T-helper 1 cell treated with Interleukin-12 subunit alpha and Interleukin-12 subunit beta and Interleukin-4 antibody, amounts not matched to agents 30 μg/mL and 1 μg/mL, for 36 hours (primary cell): ENCODE data around the gene MDFIC.

Experiments used
- H3K27ac Mint-ChIP-seq: one replicate; pipeline ENCODE4 v1.8.0; 2021; ENCODE audit warnings: mild to moderate bottlenecking, mixed read lengths
- H3K27me3 Mint-ChIP-seq: one replicate; pipeline ENCODE4 v1.8.0; 2021; ENCODE audit warnings: low read depth, mixed read lengths
- H3K36me3 Mint-ChIP-seq: one replicate; pipeline ENCODE4 v1.8.0; 2021; ENCODE audit warnings: low read depth, mixed read lengths
- H3K4me1 Mint-ChIP-seq: one replicate; pipeline ENCODE4 v1.8.0; 2021; ENCODE audit warnings: low read depth, mixed read lengths
- H3K4me3 Mint-ChIP-seq: one replicate; pipeline ENCODE4 v1.8.0; 2021; ENCODE audit warnings: mild to moderate bottlenecking, moderate library complexity, mixed read lengths
- H3K9me3 Mint-ChIP-seq: one replicate; pipeline ENCODE4 v1.8.0; 2021; ENCODE audit warnings: mixed read lengths

The MDFIC gene

DNA sequence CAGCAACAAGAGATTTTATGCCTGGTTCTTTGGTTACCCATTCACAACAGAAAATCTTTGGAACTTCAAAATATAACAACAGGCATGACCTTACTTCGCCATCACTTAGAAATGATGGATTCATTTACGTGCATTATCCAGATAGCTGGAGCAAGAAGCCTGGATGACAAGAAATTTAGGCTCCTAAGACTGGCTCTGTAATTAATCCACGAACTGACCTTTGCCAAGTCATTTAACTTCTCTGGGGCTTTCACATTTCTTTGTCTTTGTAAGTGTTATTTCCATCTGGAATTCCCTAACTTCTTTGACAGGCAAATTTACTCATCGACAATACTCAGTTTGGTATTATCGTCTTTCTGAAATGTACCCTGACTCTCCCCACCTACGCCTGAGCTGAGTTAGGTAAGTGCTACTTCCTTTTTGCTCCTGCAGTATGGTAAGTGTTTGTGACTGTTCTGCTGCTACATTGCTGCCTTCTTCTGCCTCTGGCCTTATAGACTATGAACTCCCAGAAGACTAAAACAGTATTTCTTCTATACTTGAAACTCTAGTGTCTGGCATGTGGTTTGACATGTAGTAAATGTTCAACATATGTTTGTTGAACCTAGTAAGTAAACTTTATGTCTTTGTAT is 5.5 kb upstream of the MDFIC start:
- Mint-ChIP-seq H3K9me3 (no peaks in the 10 kb centered on the region), H3K27ac (peak overlapping the region; percentile 90), H3K4me3 (peak overlapping the region; percentile 65), H3K27me3 (no peaks in the 10 kb centered on the region), H3K4me1 (peaks cover 32% of the 10 kb centered on the region), H3K36me3 (peaks cover 3% of the 10 kb centered on the region)

DNA sequence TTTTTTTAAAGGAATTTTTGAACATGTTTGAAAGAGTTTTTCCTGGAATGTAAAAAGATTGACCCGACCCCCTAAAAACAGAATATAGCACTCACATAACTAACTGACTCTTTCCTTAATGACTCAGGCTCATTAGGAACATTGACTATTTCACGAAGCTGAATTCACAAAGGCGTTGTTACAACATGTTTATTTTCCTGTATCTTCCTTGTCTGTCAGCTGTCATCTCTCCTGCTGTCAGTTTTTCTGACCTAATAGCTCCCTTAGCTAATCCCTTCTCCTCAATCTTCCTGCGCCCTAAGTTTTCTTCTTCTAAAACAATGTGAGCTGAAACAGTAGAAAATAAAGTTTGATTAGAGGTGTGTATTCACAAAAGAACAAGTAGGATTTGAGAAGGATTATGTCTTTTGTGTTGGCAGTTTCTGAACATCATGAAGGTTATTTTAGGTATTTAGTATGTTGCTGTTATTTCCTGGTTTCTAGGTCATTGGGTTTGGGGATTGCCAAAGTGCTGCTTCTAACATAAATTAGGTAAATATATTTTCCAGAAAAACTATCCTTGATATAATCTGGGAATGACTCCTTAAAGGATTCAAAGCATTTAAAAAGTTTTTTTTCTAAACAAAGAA is 4.6 kb upstream of the MDFIC start:
- Mint-ChIP-seq H3K4me1 (peaks cover 37% of the 10 kb centered on the region), H3K27me3 (no peaks in the 10 kb centered on the region), H3K9me3 (no peaks in the 10 kb centered on the region), H3K36me3 (peaks cover 6% of the 10 kb centered on the region), H3K27ac (peak overlapping the region; percentile 90), H3K4me3 (peak overlapping the region; percentile 8)

DNA sequence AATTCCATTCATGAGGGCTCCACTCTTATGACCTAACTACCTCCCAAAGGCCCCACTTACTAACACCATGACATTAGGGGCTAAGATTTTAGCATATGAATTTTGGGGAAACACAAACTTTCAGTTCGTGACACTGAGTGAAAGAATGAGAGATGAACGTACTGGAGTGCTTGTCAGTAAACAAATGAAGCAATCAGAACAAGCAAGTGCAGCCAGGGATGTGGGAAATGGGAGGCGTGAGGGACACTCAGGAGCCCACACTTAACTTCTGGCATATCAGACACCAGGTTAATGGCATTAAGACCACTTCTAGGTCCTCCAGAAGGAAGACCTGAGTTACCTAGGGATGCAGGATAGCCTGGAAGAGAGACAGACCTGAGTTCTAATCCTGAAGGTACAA is 2.3 kb upstream of the MDFIC start:
- H3K36me3 Mint-ChIP-seq: peaks cover 6% of the 10 kb centered on the region
- no peaks in the 10 kb centered on the region for H3K27me3 Mint-ChIP-seq
- peak overlapping the region; percentile 33 for H3K27ac Mint-ChIP-seq
- no peaks in the 10 kb centered on the region for H3K9me3 Mint-ChIP-seq
- H3K4me3 Mint-ChIP-seq: peak overlapping the region; percentile 7
- H3K4me1 Mint-ChIP-seq: peaks cover 37% of the 10 kb centered on the region

DNA sequence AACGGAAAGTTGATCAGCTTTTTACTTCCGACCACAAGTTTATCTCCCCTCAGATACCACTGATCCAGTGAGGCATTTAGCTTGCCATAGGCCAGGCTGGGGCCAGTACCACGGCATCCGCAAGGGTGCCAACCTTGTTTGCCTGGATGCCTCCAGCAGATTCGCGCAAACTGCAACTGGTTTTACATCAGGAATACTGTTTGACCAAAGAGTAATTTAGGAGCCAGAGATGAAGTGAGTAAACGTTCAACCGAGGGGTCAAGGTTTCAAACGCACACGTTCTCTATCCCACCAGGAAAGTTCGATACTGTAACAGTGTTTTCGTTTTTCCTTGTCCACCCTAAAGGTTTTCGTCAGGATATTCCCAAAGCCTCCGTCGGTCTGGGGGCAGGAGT is 266 bp upstream of the MDFIC start:
- Mint-ChIP-seq H3K4me3 (peak overlapping the region; percentile 90), H3K9me3 (no peaks in the 10 kb centered on the region), H3K36me3 (peaks cover 10% of the 10 kb centered on the region), H3K4me1 (peaks cover 44% of the 10 kb centered on the region), H3K27me3 (no peaks in the 10 kb centered on the region), H3K27ac (peak overlapping the region; percentile 91)

DNA sequence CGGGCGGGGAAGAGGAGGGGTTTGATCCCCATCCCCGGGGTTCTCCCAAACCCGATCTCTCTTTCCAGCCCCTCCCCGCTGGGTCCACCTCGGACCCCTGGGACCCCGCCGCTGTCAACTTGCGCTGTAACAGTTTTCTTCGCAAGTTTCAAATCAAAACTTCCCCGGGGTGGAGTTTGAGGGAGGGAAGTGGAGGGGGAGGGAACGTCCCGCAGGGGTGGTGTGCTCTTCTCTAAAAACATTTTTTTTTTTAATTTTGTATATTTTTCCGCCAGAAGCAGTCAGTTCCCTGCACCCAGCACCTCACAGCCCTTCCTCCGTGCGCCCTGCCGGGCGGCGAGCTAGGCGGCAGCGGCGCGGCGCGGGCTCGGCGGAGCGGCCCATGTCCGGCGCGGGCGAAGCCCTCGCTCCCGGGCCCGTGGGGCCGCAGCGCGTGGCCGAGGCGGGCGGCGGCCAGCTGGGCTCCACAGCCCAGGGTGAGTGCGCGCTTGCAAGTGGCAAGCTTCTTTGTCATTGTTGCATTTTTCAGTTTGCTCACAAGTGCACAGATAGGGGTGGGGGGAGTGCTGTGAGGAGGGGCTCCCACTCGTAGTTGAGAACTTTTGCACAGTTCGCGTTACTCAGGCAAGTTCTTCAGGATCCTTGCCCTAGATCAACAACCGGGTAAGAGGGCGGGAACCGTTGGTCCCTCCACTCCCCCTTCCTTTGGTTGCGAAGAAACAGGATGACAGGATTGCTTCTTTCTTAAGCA is 933 bp downstream of the MDFIC start:
- Mint-ChIP-seq H3K9me3 (no peaks in the 10 kb centered on the region), H3K27ac (peak overlapping the region; percentile 93), H3K4me1 (peaks cover 40% of the 10 kb centered on the region), H3K36me3 (peaks cover 10% of the 10 kb centered on the region), H3K27me3 (no peaks in the 10 kb centered on the region), H3K4me3 (peak overlapping the region; percentile 90)

DNA sequence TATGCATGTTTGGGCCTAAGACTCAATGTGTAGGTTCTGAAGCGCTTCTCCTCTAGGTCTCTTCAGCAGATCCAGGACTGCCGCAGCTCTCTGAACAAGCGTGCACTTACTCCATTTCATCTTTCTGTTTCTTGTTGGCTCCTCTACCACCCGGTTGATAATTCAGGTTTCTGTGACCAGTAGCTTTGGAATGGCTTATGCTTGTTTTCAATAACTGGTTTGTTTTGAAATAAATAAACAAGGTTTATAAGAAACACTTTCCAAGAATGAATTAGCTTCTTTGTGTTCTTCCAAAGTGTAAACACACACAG is 1.5 kb downstream of the MDFIC start:
- H3K36me3 Mint-ChIP-seq: peaks cover 10% of the 10 kb centered on the region
- H3K27ac Mint-ChIP-seq: peak overlapping the region; percentile 93
- H3K4me1 Mint-ChIP-seq: peaks cover 35% of the 10 kb centered on the region
- no peaks in the 10 kb centered on the region for H3K9me3 Mint-ChIP-seq
- no peaks in the 10 kb centered on the region for H3K27me3 Mint-ChIP-seq
- H3K4me3 Mint-ChIP-seq: peak overlapping the region; percentile 90

DNA sequence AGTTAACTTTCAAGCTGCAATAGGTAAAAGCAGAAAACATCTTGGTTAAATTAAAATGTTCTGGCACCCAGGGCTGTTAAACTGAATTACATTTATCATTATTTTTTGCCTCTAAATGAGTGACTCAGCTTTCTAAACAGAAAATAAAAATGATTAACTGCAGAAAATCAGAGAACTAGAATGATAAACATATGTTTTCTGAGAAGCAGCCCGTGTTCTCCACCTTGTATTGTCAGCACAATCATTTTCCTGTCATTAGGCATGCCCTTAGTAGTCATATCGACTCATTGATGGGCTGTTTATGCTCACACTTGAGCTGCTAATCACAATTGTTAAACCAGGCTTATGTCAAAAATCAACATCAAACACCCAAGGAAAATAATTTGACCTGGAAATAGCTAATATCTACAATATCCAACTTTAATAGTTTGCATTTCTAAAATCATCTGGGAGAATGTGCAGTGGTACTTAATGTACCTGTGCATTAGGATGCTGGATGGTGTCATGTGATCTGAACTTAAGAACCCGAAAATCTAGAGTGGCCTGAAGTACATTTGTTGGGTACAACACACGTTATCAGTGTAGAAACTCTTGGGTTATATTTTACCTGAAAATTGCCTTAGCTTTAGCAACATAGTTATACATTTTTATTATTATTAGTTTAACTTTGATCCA is 2.3 kb downstream of the MDFIC start:
- Mint-ChIP-seq H3K27me3 (no peaks in the 10 kb centered on the region), H3K9me3 (no peaks in the 10 kb centered on the region)

DNA sequence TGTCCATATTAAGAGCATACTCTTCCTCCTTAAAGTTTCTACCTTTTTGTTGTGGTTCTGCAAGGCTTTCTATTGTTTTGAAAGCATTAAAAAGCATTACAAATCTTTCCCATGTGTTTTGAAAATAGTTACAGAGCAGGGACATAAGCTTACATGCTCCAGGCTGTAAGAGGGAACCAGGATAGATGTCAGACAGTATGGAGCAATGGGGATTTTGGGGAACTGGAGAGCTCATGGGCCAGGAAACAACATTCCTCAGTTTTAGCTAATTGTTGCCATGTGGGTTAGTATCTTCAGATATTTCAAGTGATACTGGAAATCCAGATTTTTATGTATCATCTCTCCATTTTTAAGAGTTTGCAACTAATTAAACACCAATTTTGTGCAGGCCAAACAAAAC is 3.5 kb downstream of the MDFIC start:
- H3K4me3 Mint-ChIP-seq: peak overlapping the region; percentile 74
- peaks cover 10% of the 10 kb centered on the region for H3K36me3 Mint-ChIP-seq
- H3K9me3 Mint-ChIP-seq: no peaks in the 10 kb centered on the region
- H3K27ac Mint-ChIP-seq: peak overlapping the region; percentile 75
- no peaks in the 10 kb centered on the region for H3K27me3 Mint-ChIP-seq
- H3K4me1 Mint-ChIP-seq: peaks cover 25% of the 10 kb centered on the region

More for the DNA sequence above, 2.3 kb downstream of the MDFIC start:
- Mint-ChIP-seq H3K4me1 (peaks cover 32% of the 10 kb centered on the region), H3K4me3 (peak overlapping the region; percentile 90), H3K36me3 (peaks cover 10% of the 10 kb centered on the region), H3K27ac (peak overlapping the region; percentile 93)

DNA sequence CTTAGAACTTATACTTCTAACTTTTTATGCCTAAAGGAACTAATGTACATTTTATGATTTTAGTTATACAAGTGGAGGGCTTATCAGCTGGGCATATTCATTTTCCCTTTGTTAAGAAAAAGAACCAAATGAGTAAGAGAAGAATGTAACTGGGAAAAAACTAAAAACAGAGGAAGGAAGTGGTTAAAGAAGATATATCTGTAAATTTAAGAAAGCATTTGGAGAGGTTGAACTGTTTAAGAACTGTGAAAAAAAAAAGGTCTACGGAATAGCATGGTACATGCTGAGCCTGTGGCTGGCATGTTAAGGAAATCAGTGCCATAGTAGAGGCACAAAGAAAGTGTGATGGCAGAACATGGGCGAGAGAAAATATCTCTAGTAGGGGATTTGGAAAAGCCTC is 6.2 kb downstream of the MDFIC start:
- Mint-ChIP-seq H3K27ac (no peak overlapping the region), H3K27me3 (no peaks in the 10 kb centered on the region), H3K36me3 (peaks cover 17% of the 10 kb centered on the region), H3K4me3 (no peak overlapping the region), H3K9me3 (no peaks in the 10 kb centered on the region), H3K4me1 (peaks cover 42% of the 10 kb centered on the region)

DNA sequence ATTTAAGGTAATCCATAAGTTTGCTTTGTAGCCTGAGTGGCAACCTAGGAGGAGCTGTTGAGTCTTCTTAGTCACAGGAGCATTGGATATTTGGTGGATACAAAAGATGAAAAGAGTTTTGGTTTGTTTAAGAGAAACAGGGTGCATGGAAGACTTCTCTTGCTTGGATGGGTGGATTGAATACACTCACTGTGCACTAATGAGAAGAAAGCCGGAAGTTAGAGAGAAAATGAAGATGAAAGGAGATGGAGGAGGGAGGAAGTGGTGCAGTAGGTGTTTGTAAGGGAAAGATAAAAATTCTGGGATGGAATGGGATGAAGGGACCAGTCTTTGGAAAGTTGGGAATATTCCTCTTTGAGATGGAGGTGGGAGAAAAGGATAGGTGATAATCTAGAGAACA is 7.7 kb downstream of the MDFIC start:
- Mint-ChIP-seq H3K27ac (no peak overlapping the region), H3K36me3 (peaks cover 14% of the 10 kb centered on the region), H3K4me1 (peaks cover 50% of the 10 kb centered on the region), H3K9me3 (no peaks in the 10 kb centered on the region), H3K4me3 (no peak overlapping the region), H3K27me3 (no peaks in the 10 kb centered on the region)

DNA sequence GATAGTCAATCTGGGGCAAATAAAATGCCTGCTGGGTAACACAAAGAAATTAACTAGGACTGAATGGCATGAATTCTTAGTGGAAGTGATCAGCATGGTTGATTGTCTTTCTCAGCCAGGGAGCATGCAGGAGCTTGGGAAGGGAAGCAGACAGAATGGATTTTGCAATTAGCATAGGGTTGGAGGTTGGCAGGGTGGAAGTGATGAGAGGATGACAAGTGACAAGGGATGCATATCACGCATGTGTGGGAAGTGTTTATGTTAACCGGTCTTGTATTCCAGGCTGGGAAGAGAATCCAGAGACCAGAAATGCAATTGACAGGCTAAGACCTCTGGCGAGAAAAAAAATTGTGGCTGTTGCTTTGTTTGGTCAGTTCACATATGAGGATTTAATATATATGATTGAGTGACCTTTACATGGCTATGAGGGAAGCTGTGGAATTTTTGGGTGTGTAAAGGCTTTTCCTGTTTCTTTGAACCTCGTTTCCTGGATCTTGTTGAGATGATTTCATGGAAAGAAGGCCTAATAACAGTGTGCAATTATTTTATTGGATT is 8.3 kb downstream of the MDFIC start:
- H3K9me3 Mint-ChIP-seq: no peaks in the 10 kb centered on the region

DNA sequence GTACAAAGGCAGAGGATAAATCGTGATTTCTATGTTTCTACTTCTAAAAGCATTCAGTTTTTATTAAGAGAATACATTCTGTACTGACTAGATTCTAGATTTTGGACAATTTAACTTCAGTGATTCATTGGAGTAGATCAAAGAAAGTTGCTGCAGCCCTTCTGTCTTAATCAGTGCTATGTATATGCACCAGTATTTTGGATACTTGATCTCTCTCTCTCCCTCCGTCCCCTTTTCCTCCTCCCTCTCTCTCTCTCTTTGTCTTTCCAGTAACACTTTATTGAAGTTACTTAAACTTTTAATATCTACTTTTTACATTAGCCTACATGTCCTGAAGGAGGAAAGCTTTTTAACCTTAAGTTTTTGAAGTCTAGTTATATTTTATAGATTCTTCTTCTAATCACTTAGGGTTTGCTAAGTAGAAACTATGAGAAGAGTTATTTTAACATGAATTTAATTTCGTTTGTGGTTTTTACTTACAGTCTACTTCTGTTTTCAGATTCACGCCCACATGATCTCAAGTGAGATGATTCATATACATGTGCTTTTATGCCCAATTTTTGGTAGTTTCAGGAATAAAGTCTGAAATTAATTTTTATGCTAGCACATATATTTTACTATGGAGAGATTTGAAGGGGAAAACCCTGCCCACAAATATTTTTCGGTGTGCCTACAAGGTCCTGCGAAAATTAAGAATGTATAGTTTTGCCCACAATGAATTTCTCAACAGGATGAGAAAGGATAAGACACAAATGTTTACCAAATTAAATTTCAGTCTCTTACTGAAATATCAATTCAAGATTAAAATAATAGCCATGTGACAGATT is 9.1 kb downstream of the MDFIC start:
- H3K4me1 Mint-ChIP-seq: peaks cover 44% of the 10 kb centered on the region
- peak overlapping the region; percentile 79 for H3K4me3 Mint-ChIP-seq
- no peaks in the 10 kb centered on the region for H3K27me3 Mint-ChIP-seq
- no peaks in the 10 kb centered on the region for H3K9me3 Mint-ChIP-seq
- H3K27ac Mint-ChIP-seq: peak overlapping the region; percentile 83
- H3K36me3 Mint-ChIP-seq: peaks cover 12% of the 10 kb centered on the region

More for the DNA sequence above, 8.3 kb downstream of the MDFIC start:
- Mint-ChIP-seq H3K4me1 (peaks cover 50% of the 10 kb centered on the region), H3K4me3 (no peak overlapping the region), H3K36me3 (peaks cover 14% of the 10 kb centered on the region), H3K27me3 (no peaks in the 10 kb centered on the region), H3K27ac (no peak overlapping the region)

DNA sequence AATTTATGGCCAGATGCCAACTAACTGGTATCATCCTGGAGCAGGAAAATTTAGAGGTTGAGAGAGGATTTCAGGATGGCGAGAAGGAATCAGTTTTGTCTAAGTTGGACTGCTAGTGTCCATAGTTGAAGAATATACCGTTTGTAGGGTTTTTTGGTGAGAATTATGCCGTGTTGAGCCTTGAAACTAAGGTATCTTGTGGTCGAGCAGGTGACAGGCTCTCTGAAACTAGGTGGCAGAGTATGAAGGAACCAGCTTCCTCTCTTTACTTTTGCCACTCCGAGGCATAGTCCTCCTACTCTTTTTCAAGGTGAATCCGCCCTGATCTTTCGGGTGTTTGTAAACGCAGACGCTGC is 9.7 kb downstream of the MDFIC start:
- H3K9me3 Mint-ChIP-seq: no peaks in the 10 kb centered on the region
- peaks cover 44% of the 10 kb centered on the region for H3K4me1 Mint-ChIP-seq
- H3K27me3 Mint-ChIP-seq: no peaks in the 10 kb centered on the region
- H3K4me3 Mint-ChIP-seq: peak overlapping the region; percentile 79
- peak overlapping the region; percentile 83 for H3K27ac Mint-ChIP-seq
- H3K36me3 Mint-ChIP-seq: peaks cover 9% of the 10 kb centered on the region

DNA sequence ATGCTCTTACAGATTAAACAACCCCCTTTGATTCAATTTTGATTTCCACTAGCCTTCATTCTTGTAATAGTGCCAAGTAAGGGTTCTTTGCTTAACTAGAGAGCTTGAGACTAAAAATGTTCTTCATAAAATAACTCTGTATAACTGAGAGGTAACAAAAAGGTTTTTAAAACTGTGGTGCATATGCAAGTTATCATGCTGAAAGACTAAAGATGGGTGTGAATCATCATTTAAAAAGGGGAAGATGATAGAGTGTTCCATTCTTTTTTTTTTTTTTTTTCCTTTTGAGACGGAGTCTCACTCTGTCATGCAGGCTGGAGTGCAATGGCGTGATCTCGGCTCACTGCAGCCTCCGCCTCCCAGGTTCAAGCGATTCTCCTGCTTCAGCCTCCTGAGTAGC is 11.1 kb downstream of the MDFIC start:
- H3K9me3 Mint-ChIP-seq: no peaks in the 10 kb centered on the region

More for the DNA sequence above, 11.1 kb downstream of the MDFIC start:
- Mint-ChIP-seq H3K4me1 (peaks cover 43% of the 10 kb centered on the region), H3K4me3 (peak overlapping the region; percentile 79), H3K27me3 (no peaks in the 10 kb centered on the region), H3K36me3 (peaks cover 14% of the 10 kb centered on the region), H3K27ac (peak overlapping the region; percentile 1)
